Neural progenitor cell (in vitro differentiated cells): Measurements from ENCODE around the gene TMEM126A.
"Not testable (repeated sequence)": the region's sequence is repeated elsewhere in the genome, so short reads cannot be mapped to it uniquely, and the experiment has no call there.

ENCODE experiments used
- EZH2 ChIP-seq: fragments of 200-600 bp; sonication (generic); IDR thresholded peaks from 2 replicates; pipeline ENCODE4 v1.6.1; 2017; ENCODE audit warnings: antibody characterized with exemption, mild to moderate bottlenecking, moderate library complexity
- EZH2phosphoT487 ChIP-seq: fragments of 200-600 bp; sonication (generic); IDR thresholded peaks from 2 replicates; pipeline ENCODE4 v1.6.1; 2017; ENCODE audit warnings: antibody characterized with exemption
- TF ChIP-seq, protein P1 (sequence below): fragments of 200-600 bp; sonication (generic); IDR thresholded peaks from 2 replicates; pipeline ENCODE4 v1.5.1; 2017; ENCODE audit warnings: antibody characterized with exemption, mild to moderate bottlenecking

DNA sequence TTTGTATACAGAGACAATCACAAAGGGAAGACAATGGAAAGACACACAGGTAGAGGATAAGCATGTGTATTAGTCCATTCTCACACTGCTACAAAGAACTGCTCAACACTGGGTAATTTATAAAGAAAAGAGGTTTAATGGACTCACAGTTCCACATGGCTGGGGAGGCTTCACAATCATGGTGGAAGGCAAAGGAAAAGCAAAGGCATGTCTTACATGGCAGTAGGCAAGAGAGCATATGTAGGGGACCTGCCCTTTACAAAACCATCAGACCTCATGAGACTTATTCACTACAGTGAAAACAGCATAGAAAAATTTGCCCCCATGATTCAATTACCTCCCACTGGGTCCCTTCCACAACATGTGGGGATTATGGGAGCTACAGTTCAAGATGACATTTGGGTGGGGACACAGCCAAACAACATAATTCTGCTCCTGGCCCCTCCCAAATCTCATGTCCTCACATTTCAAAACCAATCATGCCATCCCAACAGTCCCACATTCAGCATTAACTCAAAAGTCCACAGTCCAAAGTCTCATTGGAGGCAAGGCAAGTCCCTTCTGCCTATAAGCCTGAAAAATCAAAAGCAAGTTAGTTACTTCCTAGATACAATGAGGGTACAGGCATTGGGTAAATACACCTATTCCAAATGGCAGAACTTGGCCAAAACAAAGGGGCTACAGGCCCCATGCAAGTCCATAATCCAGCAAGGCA lies 23.3 kb downstream of the TMEM126A start:
- TF ChIP-seq EZH2, EZH2phosphoT487: not testable (repeated sequence)
- TF ChIP-seq, protein P1, sequence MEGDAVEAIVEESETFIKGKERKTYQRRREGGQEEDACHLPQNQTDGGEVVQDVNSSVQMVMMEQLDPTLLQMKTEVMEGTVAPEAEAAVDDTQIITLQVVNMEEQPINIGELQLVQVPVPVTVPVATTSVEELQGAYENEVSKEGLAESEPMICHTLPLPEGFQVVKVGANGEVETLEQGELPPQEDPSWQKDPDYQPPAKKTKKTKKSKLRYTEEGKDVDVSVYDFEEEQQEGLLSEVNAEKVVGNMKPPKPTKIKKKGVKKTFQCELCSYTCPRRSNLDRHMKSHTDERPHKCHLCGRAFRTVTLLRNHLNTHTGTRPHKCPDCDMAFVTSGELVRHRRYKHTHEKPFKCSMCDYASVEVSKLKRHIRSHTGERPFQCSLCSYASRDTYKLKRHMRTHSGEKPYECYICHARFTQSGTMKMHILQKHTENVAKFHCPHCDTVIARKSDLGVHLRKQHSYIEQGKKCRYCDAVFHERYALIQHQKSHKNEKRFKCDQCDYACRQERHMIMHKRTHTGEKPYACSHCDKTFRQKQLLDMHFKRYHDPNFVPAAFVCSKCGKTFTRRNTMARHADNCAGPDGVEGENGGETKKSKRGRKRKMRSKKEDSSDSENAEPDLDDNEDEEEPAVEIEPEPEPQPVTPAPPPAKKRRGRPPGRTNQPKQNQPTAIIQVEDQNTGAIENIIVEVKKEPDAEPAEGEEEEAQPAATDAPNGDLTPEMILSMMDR = not testable (repeated sequence)
